HEK293 (cell line): ENCODE results near the gene MAPKAP1.

Experiments used
- CTCF ChIA-PET: fragments of 350-600 bp; formaldehyde crosslinking; extraction: SDS; loops from one replicate; lab custom pipeline; 2021; ENCODE audit warnings: antibody characterized with exemption; lab: Yijun Ruan, JAX
- POLR2A ChIA-PET: fragments of 300-600 bp; formaldehyde crosslinking; extraction: SDS; loops from one replicate; lab custom pipeline; 2020; ENCODE audit warnings: antibody characterized with exemption, inconsistent platforms; lab: Yijun Ruan, JAX
- H3K27ac ChIP-seq: fragments of 200-500 bp; sonication (Bioruptor generic); 2 replicates; pipeline ENCODE4 v1.5.1; 2014; ENCODE audit warnings: low read depth, low read length, control low read depth, inconsistent platforms; ENCODE audit errors: extremely low read depth
- H3K36me3 ChIP-seq, 2 experiments: fragments of 200-500 bp in 1 of 2; sonication (Bioruptor generic) in 1 of 2; 1 replicate in 1 of 2; 2 replicates in 1 of 2; pipeline ENCODE4 v1.5.1; 2014 to 2017; ENCODE audit warnings: inconsistent platforms in 2 of 2, low read length in 2 of 2; ENCODE audit not compliant: control insufficient read depth in 2 of 2, insufficient read depth in 1 of 2
- H3K4me1 ChIP-seq: fragments of 200-500 bp; sonication (Bioruptor generic); 2 replicates; pipeline ENCODE4 v1.5.1; 2014; ENCODE audit warnings: mild to moderate bottlenecking, low read length, inconsistent platforms; ENCODE audit not compliant: control insufficient read depth, insufficient read depth
- H3K4me3 ChIP-seq: 2 replicates; pipeline ENCODE4 v1.5.1; 2011; ENCODE audit warnings: low read depth, mild to moderate bottlenecking, control low read depth, low read length, moderate library complexity
- H3K9me3 ChIP-seq: fragments of 200-500 bp; sonication (Bioruptor generic); 2 replicates; pipeline ENCODE4 v1.5.1; 2014; ENCODE audit warnings: low read depth, low read length, inconsistent platforms; ENCODE audit not compliant: control insufficient read depth, insufficient read depth
- ATF2 ChIP-seq: fragments of 450-650 bp; formaldehyde crosslinking; IDR thresholded peaks from 2 replicates; pipeline ENCODE4 v1.5.1; 2016; ENCODE audit warnings: missing biosample characterization, missing genetic modification characterization, low read depth
- CTCF ChIP-seq: fragments of 450-650 bp; formaldehyde crosslinking; IDR thresholded peaks from 2 replicates; pipeline ENCODE4 v1.5.1; 2016; ENCODE audit warnings: missing biosample characterization, missing genetic modification characterization
- HIC1 ChIP-seq: fragments of 450-650 bp; formaldehyde crosslinking; IDR thresholded peaks from 2 replicates; pipeline ENCODE4 v1.5.1; 2016; ENCODE audit warnings: missing biosample characterization, missing genetic modification characterization
- INSM2 ChIP-seq: fragments of 450-650 bp; formaldehyde crosslinking; IDR thresholded peaks from 2 replicates; pipeline ENCODE4 v1.5.1; 2016; ENCODE audit warnings: missing biosample characterization, missing genetic modification characterization
- WT1 ChIP-seq: fragments of 450-650 bp; formaldehyde crosslinking; IDR thresholded peaks from 2 replicates; pipeline ENCODE4 v1.5.1; 2016; ENCODE audit warnings: missing biosample characterization, missing genetic modification characterization
- ZBTB17 ChIP-seq: fragments of 450-650 bp; formaldehyde crosslinking; IDR thresholded peaks from 2 replicates; pipeline ENCODE4 v1.5.1; 2016; ENCODE audit warnings: missing biosample characterization, missing genetic modification characterization
- ZBTB49 ChIP-seq: fragments of 450-650 bp; formaldehyde crosslinking; IDR thresholded peaks from 2 replicates; pipeline ENCODE4 v1.5.1; 2016; ENCODE audit warnings: missing biosample characterization, missing genetic modification characterization, low read depth
- ZBTB7A ChIP-seq: fragments of 450-650 bp; formaldehyde crosslinking; IDR thresholded peaks from 2 replicates; pipeline ENCODE4 v1.5.1; 2016; ENCODE audit warnings: low read depth, missing biosample characterization, missing genetic modification characterization
- ZEB2 ChIP-seq: fragments of 450-650 bp; formaldehyde crosslinking; IDR thresholded peaks from 2 replicates; pipeline ENCODE4 v1.5.1; 2016; ENCODE audit warnings: missing biosample characterization, missing genetic modification characterization
- ZFHX2 ChIP-seq: fragments of 450-650 bp; formaldehyde crosslinking; conservative IDR thresholded peaks from 2 replicates; pipeline ENCODE4 v1.5.1; 2016; ENCODE audit warnings: missing biosample characterization, missing genetic modification characterization
- ZFP37 ChIP-seq: fragments of 450-650 bp; formaldehyde crosslinking; IDR thresholded peaks from 2 replicates; pipeline ENCODE4 v1.5.1; 2016; ENCODE audit warnings: missing biosample characterization, missing genetic modification characterization
- ZFP41 ChIP-seq: fragments of 450-650 bp; formaldehyde crosslinking; IDR thresholded peaks from 2 replicates; pipeline ENCODE4 v1.5.1; 2016; ENCODE audit warnings: missing biosample characterization, missing genetic modification characterization, borderline replicate concordance
- ZNF133 ChIP-seq: fragments of 450-650 bp; formaldehyde crosslinking; IDR thresholded peaks from 2 replicates; pipeline ENCODE4 v1.5.1; 2016; ENCODE audit warnings: missing biosample characterization, missing genetic modification characterization
- ZNF16 ChIP-seq: fragments of 450-650 bp; formaldehyde crosslinking; IDR thresholded peaks from 2 replicates; pipeline ENCODE4 v1.5.1; 2016; ENCODE audit warnings: low read depth, missing biosample characterization, missing genetic modification characterization
- ZNF76 ChIP-seq: fragments of 450-650 bp; formaldehyde crosslinking; IDR thresholded peaks from 2 replicates; pipeline ENCODE4; 2016; ENCODE audit warnings: low read depth, missing biosample characterization, missing genetic modification characterization, borderline replicate concordance
- ZNF837 ChIP-seq: fragments of 450-650 bp; formaldehyde crosslinking; IDR thresholded peaks from 2 replicates; pipeline ENCODE4 v1.5.1; 2016; ENCODE audit warnings: missing biosample characterization, missing genetic modification characterization
- ZNF843 ChIP-seq: fragments of 450-650 bp; formaldehyde crosslinking; IDR thresholded peaks from 2 replicates; pipeline ENCODE4 v1.5.1; 2016; ENCODE audit warnings: missing biosample characterization, missing genetic modification characterization
- ZSCAN23 ChIP-seq: fragments of 450-650 bp; formaldehyde crosslinking; IDR thresholded peaks from 2 replicates; pipeline ENCODE4 v1.5.1; 2016; ENCODE audit warnings: missing biosample characterization, missing genetic modification characterization
- ZSCAN5A ChIP-seq: fragments of 450-650 bp; formaldehyde crosslinking; IDR thresholded peaks from 2 replicates; pipeline ENCODE4 v1.5.1; 2016; ENCODE audit warnings: missing biosample characterization, missing genetic modification characterization

The MAPKAP1 gene

GRCh38 chr9:125609744-125610143, 97.3 kb downstream of the MAPKAP1 start:
- POLR2A ChIA-PET, result no interaction called here
- TF ChIP-seq ZNF133 (tag by site-specific recombination) (no peak), ZBTB7A (no peak), HIC1 (tag by site-specific recombination) (no peak), ZNF837 (tag by site-specific recombination) (no peak)
- Histone ChIP-seq H3K4me1 (no peaks in the 10 kb centered on the region), H3K9me3 (no peaks in the 10 kb centered on the region), H3K27ac (no peak overlapping the region), H3K4me3 (no peak overlapping the region), H3K36me3 (no peaks in the 10 kb centered on the region)
- CTCF ChIA-PET, result no interaction called here

- TF ChIP-seq ATF2 (tag by site-specific recombination) (no peak), ZBTB49 (tag by site-specific recombination) (no peak), ZNF843 (tag by site-specific recombination) (no peak), INSM2 (no peak), ZNF16 (tag by site-specific recombination) (no peak), ZFP37 (no peak), HIC1 (tag by site-specific recombination) (no peak), ZSCAN23 (no peak), WT1 (tag by site-specific recombination) (no peak), ZNF76 (tag by site-specific recombination) (no peak), ZFHX2 (tag by site-specific recombination) (no peak), ZEB2 (tag by site-specific recombination) (no peak), ZBTB17 (tag by site-specific recombination) (no peak), ZFP41 (tag by site-specific recombination) (no peak), CTCF (no peak), ZSCAN5A (tag by site-specific recombination) (no peak)
- TF ChIP-seq, all 188 proteins: peak for 0
- no peaks in the 10 kb centered on the region for H3K9me3 ChIP-seq
- no peak overlapping the region for H3K27ac ChIP-seq
- POLR2A ChIA-PET, result no interaction called here
- H3K4me1 ChIP-seq, result no peaks in the 10 kb centered on the region
- H3K4me3 ChIP-seq, result no peak overlapping the region
- CTCF ChIA-PET, result interaction anchor here (0.6 kb wide), 1 partner anchor 10 kb away, joined by 4 read pairs; no protein-coding TSS in a partner anchor
- no peaks in the 10 kb centered on the region for H3K36me3 ChIP-seq
These were observed 98.4 kb downstream of the MAPKAP1 start for GRCh38 chr9:125608489-125609224.
